RWPE1 (cell line): ENCODE data around the gene KCNN3.

Experiments
- CTCF ChIA-PET: fragments of 350-600 bp; sonication (Branson Sonifier 250); formaldehyde crosslinking; extraction: SDS; loops from one replicate; lab custom pipeline; 2021; lab: Yijun Ruan, JAX
- POLR2A ChIA-PET: fragments of 400-600 bp; formaldehyde crosslinking; extraction: SDS; loops from one replicate; lab custom pipeline; 2020; ENCODE audit warnings: antibody characterized with exemption; ENCODE audit not compliant: low non-redundant PET; lab: Yijun Ruan, JAX
- DNase-seq: peaks from one replicate; pipeline ENCODE4 v3.0.0; 2012; ENCODE audit warnings: low spot score
- H3K27ac ChIP-seq: fragments of 450-650 bp; 2 replicates; pipeline ENCODE4 v1.5.1; 2017
- CTCF ChIP-seq: fragments of 450-650 bp; conservative IDR thresholded peaks from 2 replicates; pipeline ENCODE4 v1.5.1; 2017; ENCODE audit warnings: low read depth, mild to moderate bottlenecking

Gene KCNN3

GRCh38 chr1:154816369-154816768 lies 53.7 kb downstream of the KCNN3 start:
- POLR2A ChIA-PET: no interaction called here
- no peak for DNase-seq
- no peak overlapping the region for H3K27ac ChIP-seq
- CTCF ChIA-PET: interaction anchor here (0.6 kb wide), 1 partner anchor 62 kb away, joined by 5 read pairs; no protein-coding TSS in a partner anchor
- TF ChIP-seq CTCF: no peak

DNA sequence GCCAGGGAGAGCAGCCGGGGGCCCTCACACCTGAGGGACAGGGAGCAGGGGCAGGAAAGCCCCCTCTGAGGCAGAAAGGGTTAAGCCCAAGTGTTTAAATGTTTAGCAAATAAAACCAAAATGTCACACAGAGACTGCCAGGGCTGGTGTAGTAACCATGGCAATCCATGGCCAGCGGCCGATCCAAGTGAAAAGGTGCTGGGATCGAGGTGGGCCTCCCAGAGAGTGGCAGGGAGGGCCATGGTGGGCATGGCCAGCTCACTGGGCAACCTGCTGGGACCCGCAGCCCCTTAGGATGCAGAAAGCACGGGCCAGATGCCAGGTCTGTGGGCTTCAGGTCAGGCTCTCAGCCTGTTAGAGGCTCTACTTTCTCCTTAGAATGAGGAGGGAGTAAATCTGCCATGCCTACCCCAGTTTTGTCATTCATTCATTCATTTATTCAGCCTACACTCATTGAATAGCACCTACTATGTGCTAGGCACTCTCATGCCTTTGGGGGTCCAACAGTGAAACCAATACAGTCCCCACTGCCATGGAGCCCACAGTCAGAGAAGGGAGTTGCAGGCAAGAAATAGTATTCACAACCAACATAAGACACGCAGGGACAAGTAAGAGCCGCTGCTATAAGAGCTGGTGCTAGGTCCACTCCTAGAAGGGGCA lies 56.1 kb downstream of the KCNN3 start:
- no peak for DNase-seq
- no peak for TF ChIP-seq CTCF
- POLR2A ChIA-PET: no interaction called here
- H3K27ac ChIP-seq: peak overlapping the region; percentile 68
- CTCF ChIA-PET: interaction anchor here (1.0 kb wide), 1 partner anchor 116 kb away, joined by 7 read pairs; no protein-coding TSS in a partner anchor

DNA sequence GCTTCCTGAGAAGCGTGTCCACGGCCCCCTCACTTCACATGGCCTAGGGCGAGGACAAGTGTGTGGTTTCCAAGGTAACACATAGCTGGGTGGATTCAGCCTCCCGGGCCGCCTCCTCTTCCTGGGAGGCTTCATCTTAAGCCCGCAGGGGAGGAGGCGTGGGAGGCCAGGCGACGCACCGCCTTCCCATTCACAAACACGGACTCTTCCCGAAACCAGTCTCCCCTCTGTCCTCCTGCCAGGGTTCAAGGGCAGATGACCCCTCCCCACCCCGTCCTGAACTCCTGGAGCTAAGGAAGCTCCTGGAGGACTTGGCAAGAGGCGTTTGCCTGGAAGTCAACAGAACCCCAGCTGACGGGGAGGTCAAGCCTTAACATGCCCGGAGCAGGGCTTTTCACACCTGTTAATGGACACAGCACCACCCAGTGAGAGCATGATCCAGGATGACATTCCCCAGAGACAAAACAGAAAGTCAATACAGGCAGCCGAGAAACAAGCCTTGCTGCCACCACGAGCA lies 56.7 kb downstream of the KCNN3 start:
- peak; percentile 94 for DNase-seq
- no peak for TF ChIP-seq CTCF
- H3K27ac ChIP-seq: peak overlapping the region; percentile 68
- ChIA-PET CTCF (interaction anchor here (0.6 to 1.1 kb wide), 4 partner anchors 62 to 189 kb away, joined by 3 to 7 read pairs (median 5); no protein-coding TSS in a partner anchor), POLR2A (interaction anchor here (0.6 kb wide), 1 partner anchor 57 kb away, joined by 5 read pairs; no protein-coding TSS in a partner anchor)

- ChIA-PET CTCF (interaction anchor here (0.6 to 1.1 kb wide), 5 partner anchors 40 to 189 kb away, joined by 3 to 7 read pairs (median 3); no protein-coding TSS in a partner anchor), POLR2A (interaction anchor here (0.6 kb wide), 1 partner anchor 56 kb away, joined by 5 read pairs; no protein-coding TSS in a partner anchor)
- peak overlapping the region; percentile 68 for H3K27ac ChIP-seq
- DNase-seq: no peak
- no peak for TF ChIP-seq CTCF
These were observed 57.2 kb downstream of the KCNN3 start for GRCh38 chr1:154812877-154813276.

DNA sequence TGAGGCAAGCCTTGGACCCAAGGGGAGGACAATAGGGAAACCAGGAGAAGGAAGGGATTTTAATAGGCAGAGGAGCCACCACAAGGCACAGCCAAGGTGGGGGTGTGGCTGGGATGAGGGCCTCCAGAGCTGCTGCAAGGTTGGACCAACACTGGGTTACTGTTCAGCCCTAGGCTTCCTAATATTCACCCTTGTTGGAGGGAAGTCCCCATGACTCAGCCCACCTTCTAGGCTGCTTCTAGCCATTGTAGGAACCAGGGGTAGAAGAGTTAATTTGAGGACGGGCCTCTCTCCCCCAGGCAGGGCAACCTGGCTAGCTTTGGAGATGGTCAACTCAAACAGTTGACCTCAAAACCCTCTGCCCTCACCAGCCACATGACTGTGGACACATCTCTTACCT lies 59.5 kb downstream of the KCNN3 start:
- ChIA-PET POLR2A (interaction anchor here (0.7 kb wide), 1 partner anchor 160 kb away, joined by 3 read pairs; the partner anchor contains the start of gene SHC1), CTCF (interaction anchor here (0.8 kb wide), 1 partner anchor 269 kb away, joined by 4 read pairs; no protein-coding TSS in a partner anchor)
- no peak for TF ChIP-seq CTCF
- no peak for DNase-seq
- H3K27ac ChIP-seq: peak overlapping the region; percentile 30; the same call in 1 of the 2 replicates
